ENCODE results near the gene SLC66A2. TPM values are rescaled to one million over a fixed set of nuclear protein-coding genes. Genes with fewer than 3 reads are reported as not detected.

The SLC66A2 gene
- total and polyA plus RNA-seq, 2 of the 13 experiments (the other 11 are each of a cell fraction or from before 2014, with no cell fraction given), result 33.5 to 41.9 TPM

DNA sequence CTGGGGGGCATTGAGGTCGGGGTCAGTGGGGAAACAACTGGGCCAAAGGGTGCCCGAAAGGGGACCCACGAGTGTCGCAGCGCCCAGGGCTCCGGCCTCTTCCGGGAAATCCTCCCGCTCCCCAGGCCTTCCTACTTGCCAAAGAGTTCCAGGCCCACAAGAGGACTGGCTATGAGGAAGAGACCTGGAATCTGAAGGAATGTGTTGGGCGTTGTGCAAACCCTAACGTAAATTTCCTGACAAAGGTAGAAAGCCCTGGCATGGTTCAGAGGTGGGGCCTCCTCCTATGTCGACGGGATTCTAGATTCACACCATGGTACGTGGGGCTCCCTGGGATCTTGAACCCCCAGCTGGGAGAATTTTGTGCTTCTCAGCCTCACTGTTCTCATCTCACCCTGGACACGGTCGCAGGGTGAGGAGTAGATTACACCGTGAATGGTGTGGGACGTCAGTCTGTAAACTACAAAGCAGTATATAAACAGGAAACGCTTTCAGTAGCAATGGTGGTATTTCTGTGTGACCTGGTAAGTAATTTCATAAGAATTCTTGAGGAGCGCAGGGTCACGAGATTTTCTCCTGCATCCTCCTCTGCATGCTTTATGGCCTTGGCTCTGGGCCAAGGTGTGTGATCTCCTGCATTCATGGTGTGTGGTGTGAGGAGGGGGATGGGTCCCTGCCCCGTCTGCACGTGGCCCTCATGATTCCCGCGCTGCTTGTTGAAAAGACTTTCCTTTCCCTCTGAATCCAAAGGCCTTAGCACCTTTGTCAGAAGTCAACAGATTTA is 13.9 kb upstream of the SLC66A2 start (continued):
- TF ChIP-seq, protein P1, sequence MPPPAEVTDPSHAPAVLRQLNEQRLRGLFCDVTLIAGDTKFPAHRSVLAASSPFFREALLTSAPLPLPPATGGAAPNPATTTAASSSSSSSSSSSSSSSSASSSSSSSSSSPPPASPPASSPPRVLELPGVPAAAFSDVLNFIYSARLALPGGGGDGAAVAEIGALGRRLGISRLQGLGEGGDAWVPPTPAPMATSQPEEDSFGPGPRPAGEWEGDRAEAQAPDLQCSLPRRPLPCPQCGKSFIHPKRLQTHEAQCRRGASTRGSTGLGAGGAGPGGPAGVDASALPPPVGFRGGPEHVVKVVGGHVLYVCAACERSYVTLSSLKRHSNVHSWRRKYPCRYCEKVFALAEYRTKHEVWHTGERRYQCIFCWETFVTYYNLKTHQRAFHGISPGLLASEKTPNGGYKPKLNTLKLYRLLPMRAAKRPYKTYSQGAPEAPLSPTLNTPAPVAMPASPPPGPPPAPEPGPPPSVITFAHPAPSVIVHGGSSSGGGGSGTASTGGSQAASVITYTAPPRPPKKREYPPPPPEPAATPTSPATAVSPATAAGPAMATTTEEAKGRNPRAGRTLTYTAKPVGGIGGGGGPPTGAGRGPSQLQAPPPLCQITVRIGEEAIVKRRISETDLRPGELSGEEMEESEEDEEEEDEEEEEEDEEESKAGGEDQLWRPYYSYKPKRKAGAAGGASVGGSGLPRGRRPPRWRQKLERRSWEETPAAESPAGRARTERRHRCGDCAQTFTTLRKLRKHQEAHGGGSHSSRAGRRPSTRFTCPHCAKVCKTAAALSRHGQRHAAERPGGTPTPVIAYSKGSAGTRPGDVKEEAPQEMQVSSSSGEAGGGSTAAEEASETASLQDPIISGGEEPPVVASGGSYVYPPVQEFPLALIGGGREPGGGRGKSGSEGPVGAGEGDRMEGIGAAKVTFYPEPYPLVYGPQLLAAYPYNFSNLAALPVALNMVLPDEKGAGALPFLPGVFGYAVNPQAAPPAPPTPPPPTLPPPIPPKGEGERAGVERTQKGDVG (CRISPR knock-in tag; IDR thresholded peaks at IDR 0.05; ENCODE audit: borderline replicate concordance), result no peak; the same call in 1 of the 2 replicates
- peak; percentile 36 for TF ChIP-seq PHF5A (CRISPR knock-in tag; IDR thresholded peaks at IDR 0.05; ENCODE audit: low read depth, unreplicated experiment)
- TF ChIP-seq SOX13 (IDR thresholded peaks at IDR 0.05), result no peak
- TF ChIP-seq SOX13 (CRISPR knock-in tag; conservative IDR thresholded peaks at IDR 0.05 in 1 of 2, IDR thresholded peaks at IDR 0.05 in 1 of 2), result peak in 1 of 2 experiments; percentile 25; a peak in 1 of 4 replicates
- TF ChIP-seq NKX3-1 (CRISPR knock-in tag; IDR thresholded peaks at IDR 0.05), result 0 out of 2 replicates have a peak, but pooled peaks have one; percentile 5
- TF ChIP-seq TEAD3 (CRISPR knock-in tag; optimal IDR thresholded peaks at IDR 0.05; ENCODE audit: borderline replicate concordance), result peak; percentile 69
- TF ChIP-seq FOXK2 (IDR thresholded peaks at IDR 0.05), result no peak
- TF ChIP-seq, protein P2, sequence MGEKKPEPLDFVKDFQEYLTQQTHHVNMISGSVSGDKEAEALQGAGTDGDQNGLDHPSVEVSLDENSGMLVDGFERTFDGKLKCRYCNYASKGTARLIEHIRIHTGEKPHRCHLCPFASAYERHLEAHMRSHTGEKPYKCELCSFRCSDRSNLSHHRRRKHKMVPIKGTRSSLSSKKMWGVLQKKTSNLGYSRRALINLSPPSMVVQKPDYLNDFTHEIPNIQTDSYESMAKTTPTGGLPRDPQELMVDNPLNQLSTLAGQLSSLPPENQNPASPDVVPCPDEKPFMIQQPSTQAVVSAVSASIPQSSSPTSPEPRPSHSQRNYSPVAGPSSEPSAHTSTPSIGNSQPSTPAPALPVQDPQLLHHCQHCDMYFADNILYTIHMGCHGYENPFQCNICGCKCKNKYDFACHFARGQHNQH (CRISPR knock-in tag; IDR thresholded peaks at IDR 0.05), result 0 out of 2 replicates have a peak, but pooled peaks have one; percentile 16
- TF ChIP-seq, protein P3, sequence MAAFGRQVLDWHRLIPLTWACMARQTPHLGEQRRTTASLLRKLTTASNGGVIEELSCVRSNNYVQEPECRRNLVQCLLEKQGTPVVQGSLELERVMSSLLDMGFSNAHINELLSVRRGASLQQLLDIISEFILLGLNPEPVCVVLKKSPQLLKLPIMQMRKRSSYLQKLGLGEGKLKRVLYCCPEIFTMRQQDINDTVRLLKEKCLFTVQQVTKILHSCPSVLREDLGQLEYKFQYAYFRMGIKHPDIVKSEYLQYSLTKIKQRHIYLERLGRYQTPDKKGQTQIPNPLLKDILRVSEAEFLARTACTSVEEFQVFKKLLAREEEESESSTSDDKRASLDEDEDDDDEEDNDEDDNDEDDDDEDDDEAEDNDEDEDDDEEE (CRISPR knock-in tag; IDR thresholded peaks at IDR 0.05), result no peak
- peak; percentile 2; the same call in 1 of the 2 replicates for TF ChIP-seq ATF7-NPFF (CRISPR knock-in tag; IDR thresholded peaks at IDR 0.05; ENCODE audit: low read depth)
- TF ChIP-seq ZSCAN21 (CRISPR knock-in tag; IDR thresholded peaks at IDR 0.05; ENCODE audit: borderline replicate concordance), result no peak
- TF ChIP-seq NR2C2 (CRISPR knock-in tag; IDR thresholded peaks at IDR 0.05; ENCODE audit: borderline replicate concordance), result peak; percentile 45; the same call in 1 of the 2 replicates
- peak; percentile 16; the same call in 1 of the 2 replicates for TF ChIP-seq FOXK1 (CRISPR knock-in tag; IDR thresholded peaks at IDR 0.05; ENCODE audit: borderline replicate concordance, low read depth)
- no peak for TF ChIP-seq ELF4 (CRISPR knock-in tag; IDR thresholded peaks at IDR 0.05; ENCODE audit: borderline replicate concordance)
- no peak for TF ChIP-seq PAX8 (CRISPR knock-in tag; IDR thresholded peaks at IDR 0.05; ENCODE audit: borderline replicate concordance)
- TF ChIP-seq SP4 (CRISPR knock-in tag; IDR thresholded peaks at IDR 0.05), result 0 out of 2 replicates have a peak, but pooled peaks have one; percentile 23
- TF ChIP-seq, protein P4, sequence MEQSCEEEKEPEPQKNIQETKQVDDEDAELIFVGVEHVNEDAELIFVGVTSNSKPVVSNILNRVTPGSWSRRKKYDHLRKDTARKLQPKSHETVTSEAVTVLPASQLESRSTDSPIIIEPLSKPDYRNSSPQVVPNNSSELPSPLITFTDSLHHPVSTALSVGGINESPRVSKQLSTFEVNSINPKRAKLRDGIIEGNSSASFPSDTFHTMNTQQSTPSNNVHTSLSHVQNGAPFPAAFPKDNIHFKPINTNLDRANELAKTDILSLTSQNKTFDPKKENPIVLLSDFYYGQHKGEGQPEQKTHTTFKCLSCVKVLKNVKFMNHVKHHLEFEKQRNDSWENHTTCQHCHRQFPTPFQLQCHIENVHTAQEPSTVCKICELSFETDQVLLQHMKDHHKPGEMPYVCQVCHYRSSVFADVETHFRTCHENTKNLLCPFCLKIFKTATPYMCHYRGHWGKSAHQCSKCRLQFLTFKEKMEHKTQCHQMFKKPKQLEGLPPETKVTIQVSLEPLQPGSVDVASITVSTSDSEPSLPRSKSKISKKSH (CRISPR knock-in tag; IDR thresholded peaks at IDR 0.05; ENCODE audit: borderline replicate concordance), result no peak; the same call in 1 of the 2 replicates
- peak; percentile 59 for TF ChIP-seq PHF8 (CRISPR knock-in tag; IDR thresholded peaks at IDR 0.05)
- no peak for TF ChIP-seq GPN1 (CRISPR knock-in tag; IDR thresholded peaks at IDR 0.05; ENCODE audit: borderline replicate concordance)
- peak; percentile 55 for TF ChIP-seq POLR2G (IDR thresholded peaks at IDR 0.05; ENCODE audit: low read depth, low read length)
- peak; percentile 76 for TF ChIP-seq CEBPB (IDR thresholded peaks at IDR 0.05; ENCODE audit: borderline replicate concordance, low read depth, low read length)
- no peak for TF ChIP-seq ZNF777 (CRISPR knock-in tag; IDR thresholded peaks at IDR 0.05)
